ENCODE results near the gene PSME4. TPM values are rescaled to one million over a fixed set of nuclear protein-coding genes. Genes with fewer than 3 reads are reported as not detected.

PSME4 gene
- total and polyA plus RNA-seq, 2 of the 13 experiments (the other 11 are each of a cell fraction or from before 2014, with no cell fraction given): 52.1 to 77.8 TPM

- TF ChIP-seq RXRA (CRISPR knock-in tag; IDR thresholded peaks at IDR 0.05) (peak; percentile 56; the same call in 1 of the 2 replicates), MEF2D (CRISPR knock-in tag; IDR thresholded peaks at IDR 0.05) (peak; percentile 73; the same call in 1 of the 2 replicates), RXRB (CRISPR knock-in tag; IDR thresholded peaks at IDR 0.05; ENCODE audit: borderline replicate concordance) (peak; percentile 74; the same call in 1 of the 2 replicates), GFI1 (CRISPR knock-in tag; IDR thresholded peaks at IDR 0.05; ENCODE audit: borderline replicate concordance) (peak; percentile 98), HDAC2 (CRISPR knock-in tag; IDR thresholded peaks at IDR 0.05) (peak; percentile 88), PITX1 (CRISPR knock-in tag; IDR thresholded peaks at IDR 0.05) (peak; percentile 53; the same call in 1 of the 2 replicates), FOSL2 (CRISPR knock-in tag; IDR thresholded peaks at IDR 0.05) (peak; percentile 58), ELF1 (CRISPR knock-in tag; IDR thresholded peaks at IDR 0.05) (0 out of 2 replicates have a peak, but pooled peaks have one; percentile 28), ZNF350 (CRISPR knock-in tag; IDR thresholded peaks at IDR 0.05; ENCODE audit: borderline replicate concordance, low read depth) (peak; percentile 36; the same call in 1 of the 2 replicates)
Measured at GRCh38 chr2:53851052-53851757, 119.6 kb downstream of the PSME4 start (continued).

GRCh38 chr2:53848062-53848461 lies 122.7 kb downstream of the PSME4 start:
- intact Hi-C loops (cut with micrococcal nuclease; ENCODE audit: unreplicated experiment) (no loop called here), in situ Hi-C loops (cut with HindIII; ENCODE audit: extremely low pct_ligation_motif_present, low pct_unique_long_range_greater_than_20kb) (no loop called here)
- Histone ChIP-seq H4K20me1 (ENCODE audit: insufficient read depth, low read length) (no peaks in the 10 kb centered on the region), H3K27ac (ENCODE audit: extremely low read length, insufficient read depth, low read length) (no peak overlapping the region), H3K36me3 (replicated peaks in 1 of 2; ENCODE audit: control insufficient read depth in 1 of 2, insufficient read depth in 2 of 2, low read length in 2 of 2) (peaks cover under 1 to 2% of the 10 kb centered on the region in 2 experiments; a peak in 1 of 5 replicates), H3K9me3 (ENCODE audit: low read length) (no peaks in the 10 kb centered on the region), H3K4me1 (ENCODE audit: insufficient read depth, low read length) (peaks cover 32% of the 10 kb centered on the region), H3K79me2 (ENCODE audit: insufficient read depth, low read length) (no peaks in the 10 kb centered on the region), H3K4me3 (replicated peaks in 1 of 3; ENCODE audit: insufficient read depth in 1 of 3, low read depth in 2 of 3, low read length in 3 of 3) (no peak overlapping the region), H2AFZ (ENCODE audit: low read length) (no peak overlapping the region), H3K9ac (ENCODE audit: insufficient read depth, low read depth, low read length) (no peak overlapping the region), H3K4me2 (ENCODE audit: low read depth, low read length) (no peak overlapping the region), H3K27me3 (ENCODE audit: control insufficient read depth in 1 of 2, insufficient read depth in 2 of 2, low read length in 2 of 2) (no peaks in the 10 kb centered on the region)
- TF ChIP-seq ZNF205 (CRISPR knock-in tag; IDR thresholded peaks at IDR 0.05): no peak
- DNase-seq (ENCODE audit: low spot score): no peak
- ATAC-seq: no peak
- ChIA-PET POLR2A (no interaction called here), CTCF (ENCODE audit: low intra/inter-chr PET ratio, low total read pairs) (no interaction called here)
- 90% methylated on average over 2 of the region's 2 CpGs for WGBS (ENCODE audit: low lambda C conversion rate)
- no peak for FAIRE-seq
- no TSS peak for BruUV-seq (replicated peaks)

Data from HepG2 (cell line).